GM12891 (cell line): ENCODE measurements around the gene LCMT1.
"Not testable (repeated sequence)": the region's sequence is repeated elsewhere in the genome, so short reads cannot be mapped to it uniquely, and the experiment has no call there.

Source experiments
- PAX5 ChIP-seq: IDR thresholded peaks from 2 replicates; pipeline ENCODE4 v1.6.1; 2011; ENCODE audit warnings: low read length, moderate library complexity, mild to moderate bottlenecking; ENCODE audit not compliant: insufficient read depth, severe bottlenecking
- POLR2A ChIP-seq: IDR thresholded peaks from 2 replicates; pipeline ENCODE4 v1.6.1; 2011; ENCODE audit warnings: low read depth, low read length, control low read depth
- POLR2AphosphoS5 ChIP-seq: IDR thresholded peaks from 2 replicates; pipeline ENCODE4 v1.6.1; 2011; ENCODE audit warnings: low read depth, low read length, control low read depth
- POU2F2 ChIP-seq: IDR thresholded peaks from 2 replicates; pipeline ENCODE4 v1.6.1; 2011; ENCODE audit warnings: low read depth, mild to moderate bottlenecking, control low read depth, low read length, moderate library complexity
- SPI1 ChIP-seq: IDR thresholded peaks from 2 replicates; pipeline ENCODE4 v1.6.1; 2011; ENCODE audit warnings: low read depth, low read length, control low read depth
- TAF1 ChIP-seq: IDR thresholded peaks from 2 replicates; pipeline ENCODE4 v1.6.1; 2011; ENCODE audit warnings: low read depth, low read length, control low read depth

- TF ChIP-seq POLR2A, SPI1, TAF1, POLR2AphosphoS5, POU2F2, PAX5: not testable (repeated sequence)
Observed at GRCh38 chr16:25167920-25168319, 56.4 kb downstream of the LCMT1 start.
